Measurements from ENCODE around the gene AUNIP.

- TF ChIP-seq EP300 (IDR thresholded peaks at IDR 0.05) (no peak), MYC (IDR thresholded peaks at IDR 0.05; ENCODE audit: borderline replicate concordance, low read length) (no peak), FOSB (CRISPR knock-in tag; IDR thresholded peaks at IDR 0.05) (no peak), POLR2A (IDR thresholded peaks at IDR 0.05; ENCODE audit: low read length) (no peak), CTCF (IDR thresholded peaks at IDR 0.05) (no peak)
Observed at GRCh38 chr1:25828491-25828890, 30.8 kb downstream of the AUNIP start.

All from A549 (cell line).